Gastrocnemius medialis (tissue), 4 donors: ENCODE results near the gene MBD3L2.
A peak's percentile ranks its signal among the peaks of the same experiment; 100 is the strongest.
"Not testable (repeated sequence)": the region's sequence is repeated elsewhere in the genome, so short reads cannot be mapped to it uniquely, and the experiment has no call there.

Source experiments
- CTCF ChIP-seq, 5 experiments: fragments of 450-650 bp in 3 of 5; fragments of 200-600 bp in 2 of 5; sonication (generic) in 2 of 5; IDR thresholded peaks in 4 of 5; conservative IDR thresholded peaks in 1 of 5; 1 replicate in 4 of 5; 2 replicates in 1 of 5; pipeline ENCODE4 v1.5.1; 2016 to 2019; ENCODE audit warnings: antibody characterized with exemption in 5 of 5, mild to moderate bottlenecking in 3 of 5, moderate library complexity in 3 of 5
- POLR2A ChIP-seq, 2 donors: fragments of 450-650 bp; IDR thresholded peaks; one replicate each; pipeline ENCODE4 v1.6.1; 2017; ENCODE audit warnings: antibody characterized with exemption in 2 of 2, mild to moderate bottlenecking in 2 of 2, moderate library complexity in 2 of 2

GRCh38 chr19:7067122-7067521 lies 18.0 kb downstream of the MBD3L2 start:
- TF ChIP-seq CTCF (IDR thresholded peaks at IDR 0.05 in 4 of 5, conservative IDR thresholded peaks at IDR 0.05 in 1 of 5), result peak in 1 of 5 experiments; percentile 30
- TF ChIP-seq POLR2A (IDR thresholded peaks at IDR 0.05), result not testable (repeated sequence)
